Measurements from ENCODE around the gene IL13RA2. TPM values are rescaled to one million over a fixed set of nuclear protein-coding genes. Genes with fewer than 3 reads are reported as not detected.
A peak's percentile ranks its signal among the peaks of the same experiment; 100 is the strongest.

IL13RA2 gene
- total RNA-seq, 1 donor: 2.2 TPM

GRCh38 chrX:115029440-115029839 lies 12.0 kb upstream of the IL13RA2 start:
- no peak for TF ChIP-seq CTCF (IDR thresholded peaks at IDR 0.05; ENCODE audit: insufficient read depth, low read depth, low read length)
- no peak for DNase-seq (ENCODE audit: low read depth)
- no peak overlapping the region for H3K4me3 ChIP-seq (ENCODE audit: low read depth, low read length)

- no peak for DNase-seq (ENCODE audit: low read depth)
- no peak for TF ChIP-seq CTCF (IDR thresholded peaks at IDR 0.05; ENCODE audit: insufficient read depth, low read depth, low read length)
- no peak overlapping the region for H3K4me3 ChIP-seq (ENCODE audit: low read depth, low read length)
These were observed 6.4 kb upstream of the IL13RA2 start for GRCh38 chrX:115023811-115024210.

- no peak overlapping the region for H3K4me3 ChIP-seq (ENCODE audit: low read depth, low read length)
- peak; percentile 67 for DNase-seq (ENCODE audit: low read depth)
- no peak for TF ChIP-seq CTCF (IDR thresholded peaks at IDR 0.05; ENCODE audit: insufficient read depth, low read depth, low read length)
These were observed 5.7 kb upstream of the IL13RA2 start for GRCh38 chrX:115023139-115023538.

GRCh38 chrX:115021121-115021520 lies 3.7 kb upstream of the IL13RA2 start:
- DNase-seq (ENCODE audit: low read depth): no peak

GRCh38 chrX:115018944-115019343 lies 1.5 kb upstream of the IL13RA2 start:
- DNase-seq (ENCODE audit: low read depth): peak; percentile 12
- TF ChIP-seq CTCF (IDR thresholded peaks at IDR 0.05; ENCODE audit: insufficient read depth, low read depth, low read length): no peak
- no peak overlapping the region for H3K4me3 ChIP-seq (ENCODE audit: low read depth, low read length)

More at GRCh38 chrX:115021121-115021520, 3.7 kb upstream of the IL13RA2 start:
- H3K4me3 ChIP-seq (ENCODE audit: low read depth, low read length): no peak overlapping the region
- TF ChIP-seq CTCF (IDR thresholded peaks at IDR 0.05; ENCODE audit: insufficient read depth, low read depth, low read length): no peak

- DNase-seq (ENCODE audit: low read depth): no peak
- H3K4me3 ChIP-seq (ENCODE audit: low read depth, low read length): no peak overlapping the region
- TF ChIP-seq CTCF (IDR thresholded peaks at IDR 0.05; ENCODE audit: insufficient read depth, low read depth, low read length): peak; percentile 3
These were observed 728 bp upstream of the IL13RA2 start for GRCh38 chrX:115018040-115018647.

- H3K4me3 ChIP-seq (ENCODE audit: low read depth, low read length): no peak overlapping the region
- peak; percentile 48 for DNase-seq (ENCODE audit: low read depth)
- TF ChIP-seq CTCF (IDR thresholded peaks at IDR 0.05; ENCODE audit: insufficient read depth, low read depth, low read length): no peak
These were observed 3.7 kb downstream of the IL13RA2 start for GRCh38 chrX:115013705-115014104.
